Stimulated activated naive CD8-positive, alpha-beta T cell treated with anti-CD3 and anti-CD28 coated beads, Interleukin-15, Interleukin-2, amounts not matched to agents 100 U/mL and 50 U/mL, for 24 hours (primary cell): ENCODE results near the gene SLCO3A1.
"Not testable (repeated sequence)": the region's sequence is repeated elsewhere in the genome, so short reads cannot be mapped to it uniquely, and the experiment has no call there.

Experiments
- ATAC-seq: fragments of 150-1000 bp; cut with Tn5 transposase; one replicate; pipeline ENCODE4 v1.10.0; 2021
- DNase-seq: peaks from one replicate; pipeline ENCODE4 v3.0.0; 2021

The SLCO3A1 gene

DNA sequence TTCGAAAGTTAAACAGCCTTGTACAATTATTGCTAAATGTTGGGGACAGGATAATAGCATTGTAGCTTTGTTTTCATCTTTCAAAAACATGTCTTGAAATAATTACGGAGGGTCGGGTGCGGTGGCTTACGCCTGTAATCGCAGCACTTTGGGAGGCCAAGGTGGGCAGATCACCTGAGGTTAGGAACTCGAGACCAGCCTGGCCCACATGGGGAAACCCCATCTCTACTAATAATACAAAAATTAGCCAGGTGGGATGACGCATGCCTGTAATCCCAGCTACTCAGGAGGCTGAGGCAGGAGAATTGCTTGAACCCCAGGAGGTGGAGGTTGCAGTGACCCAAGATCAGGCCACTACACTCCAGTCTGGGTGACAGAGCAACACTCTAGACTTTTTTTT, 216.7 kb downstream of the SLCO3A1 start:
- not testable (repeated sequence) for DNase-seq, ATAC-seq

DNA sequence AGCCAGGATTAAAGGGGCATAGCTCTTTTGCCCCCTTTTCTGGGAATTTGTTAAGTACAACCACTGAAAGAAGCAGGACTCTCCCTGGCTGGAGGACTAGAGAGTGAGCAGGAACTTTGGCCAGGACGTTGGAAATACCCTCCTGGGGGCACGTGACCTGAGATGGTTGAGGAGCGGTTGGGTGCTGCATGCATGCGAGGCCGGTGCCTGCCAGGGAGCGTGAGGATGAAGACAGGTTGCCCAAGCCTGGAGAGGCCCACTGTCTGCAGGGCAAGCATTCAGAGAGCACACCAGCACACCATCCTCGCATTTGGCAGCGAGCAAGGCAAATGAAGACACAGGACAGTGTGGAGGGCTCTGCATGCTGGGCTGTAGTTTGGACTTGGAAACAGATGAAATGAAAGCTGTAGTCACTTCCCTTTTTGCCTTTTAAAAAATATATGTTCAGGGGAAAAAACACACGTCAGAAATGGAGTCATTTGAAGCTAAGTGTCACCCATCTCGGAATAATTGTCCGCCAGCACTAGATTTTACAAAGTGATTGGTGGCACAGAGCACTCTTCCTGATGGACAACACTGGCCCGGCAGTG, 217.6 kb downstream of the SLCO3A1 start:
- no peak for DNase-seq

DNA sequence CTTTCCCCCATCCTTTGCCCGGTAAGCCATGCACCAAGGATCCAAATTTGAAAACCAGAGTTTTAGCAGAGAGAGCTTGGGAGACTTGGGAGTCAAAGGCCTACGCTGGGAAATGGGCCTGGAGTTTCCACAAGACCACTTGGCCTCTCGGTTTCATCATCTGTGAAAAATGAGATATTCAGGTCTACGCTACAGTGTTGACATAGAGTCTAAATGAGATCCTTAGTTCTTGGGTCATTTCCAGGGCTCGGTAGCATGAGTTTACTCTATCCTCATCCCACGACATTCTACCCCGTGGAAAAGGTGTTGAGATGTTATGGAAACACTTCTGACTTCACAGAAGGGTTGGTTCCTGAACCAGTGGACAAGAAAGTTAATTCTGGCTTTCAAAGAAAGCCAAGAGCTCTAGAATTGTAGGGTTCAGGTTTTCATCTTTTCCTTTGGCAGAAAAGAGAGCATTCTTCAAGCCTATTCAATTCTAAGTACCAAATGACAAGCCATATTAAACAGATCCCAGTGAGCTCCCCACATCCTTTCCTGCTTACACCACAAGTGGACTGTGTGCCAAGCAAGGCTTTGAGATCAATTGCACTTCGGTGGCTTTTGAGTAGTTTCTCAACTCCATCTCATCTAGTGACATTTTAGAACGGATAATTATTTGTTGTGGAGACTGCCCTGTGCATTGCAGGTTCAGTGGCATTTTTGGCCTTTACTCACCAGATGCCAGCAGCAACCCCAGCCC, 219.7 kb downstream of the SLCO3A1 start:
- DNase-seq (no peak), ATAC-seq (no peak)

More for the DNA sequence above, 217.6 kb downstream of the SLCO3A1 start:
- no peak for ATAC-seq

GRCh38 chr15:92074101-92074500, 220.6 kb downstream of the SLCO3A1 start:
- ATAC-seq (no peak), DNase-seq (no peak)

DNA sequence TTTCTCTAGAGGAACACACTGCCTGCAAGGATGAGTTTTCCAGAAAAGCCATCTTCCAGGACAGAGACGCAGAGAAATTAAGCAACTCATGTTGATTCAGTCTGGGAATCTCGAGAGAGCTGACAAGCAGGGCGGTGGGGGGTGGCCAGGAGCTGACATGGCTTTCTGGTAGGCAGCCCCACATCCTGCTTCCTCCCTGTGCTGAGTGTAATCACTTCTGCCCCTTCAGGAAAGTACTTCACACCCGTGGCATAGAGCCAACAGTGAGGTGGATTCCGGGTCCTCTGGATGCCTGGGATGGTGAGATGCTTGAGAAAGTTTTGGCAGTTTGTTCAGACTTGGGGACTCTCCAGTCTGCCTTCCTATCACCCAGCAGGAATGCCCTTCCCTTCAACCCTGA, 221.1 kb downstream of the SLCO3A1 start:
- DNase-seq, result no peak
- no peak for ATAC-seq

DNA sequence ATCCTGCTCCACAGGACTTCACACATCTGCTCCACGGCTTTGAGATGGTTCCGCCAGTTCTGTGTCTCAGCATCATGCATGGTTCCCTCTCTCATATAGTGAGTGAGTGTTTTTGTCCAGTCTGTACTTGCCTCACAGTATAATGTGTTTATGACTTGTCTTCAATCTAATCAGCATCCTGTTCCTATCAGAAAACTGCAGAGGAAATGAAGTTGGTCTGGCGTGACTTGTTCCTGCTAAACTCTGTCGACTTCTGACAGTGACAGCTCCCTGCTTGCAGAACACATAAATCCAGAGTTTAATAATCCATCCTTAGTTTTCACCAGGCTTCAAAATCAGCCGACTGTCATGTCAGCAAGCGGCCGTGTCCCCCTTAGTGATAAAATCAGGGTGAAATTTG, 222.3 kb downstream of the SLCO3A1 start:
- no peak for ATAC-seq

DNA sequence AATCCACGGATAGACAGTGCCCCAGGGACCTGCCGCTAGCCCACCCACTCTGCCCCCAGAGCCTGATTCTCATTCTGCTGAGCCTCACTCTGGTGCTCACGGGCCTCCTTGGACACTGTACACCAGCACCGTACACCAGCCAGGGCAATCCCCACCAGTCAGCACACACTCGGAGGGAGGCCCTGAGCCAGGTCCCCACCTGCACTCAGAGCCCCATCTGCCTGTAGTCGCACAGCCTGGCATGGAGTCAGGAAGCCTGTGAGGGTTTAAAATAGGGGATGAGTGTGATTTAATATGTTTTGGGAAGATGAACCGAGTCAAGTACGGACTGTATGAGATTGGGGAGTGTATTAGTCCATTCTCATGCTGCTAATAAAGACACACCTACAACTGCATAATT, 223.0 kb downstream of the SLCO3A1 start:
- ATAC-seq, result no peak
- DNase-seq, result no peak

More for the DNA sequence above, 222.3 kb downstream of the SLCO3A1 start:
- DNase-seq, result no peak

GRCh38 chr15:92077353-92078085, 224.0 kb downstream of the SLCO3A1 start:
- DNase-seq, result peak; percentile 75

DNA sequence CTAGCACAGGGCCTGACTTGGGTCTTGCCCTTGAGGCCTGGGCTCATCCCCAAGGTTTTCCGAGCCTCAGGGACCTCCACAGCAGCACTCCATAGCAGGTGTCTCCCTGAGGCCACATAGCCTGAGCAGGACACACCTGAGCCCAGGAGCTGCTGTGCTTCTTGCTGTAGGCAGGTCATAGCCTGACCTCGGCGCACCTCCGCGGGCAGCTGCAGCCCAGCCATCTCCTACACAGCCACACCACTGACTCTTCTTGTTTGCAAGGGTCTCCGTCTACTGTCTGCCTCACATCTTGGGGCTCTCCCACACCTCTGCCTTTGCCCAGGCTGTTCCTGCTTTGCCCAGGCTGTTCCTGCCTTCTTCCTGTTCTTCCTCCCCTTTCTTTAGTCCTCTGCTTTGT, 224.8 kb downstream of the SLCO3A1 start:
- DNase-seq (no peak), ATAC-seq (no peak)

More at GRCh38 chr15:92077353-92078085, 224.0 kb downstream of the SLCO3A1 start:
- peak; percentile 74 for ATAC-seq

- DNase-seq (peak; percentile 41), ATAC-seq (peak; percentile 5)
Observed at GRCh38 chr15:92079047-92079446, 225.5 kb downstream of the SLCO3A1 start.

DNA sequence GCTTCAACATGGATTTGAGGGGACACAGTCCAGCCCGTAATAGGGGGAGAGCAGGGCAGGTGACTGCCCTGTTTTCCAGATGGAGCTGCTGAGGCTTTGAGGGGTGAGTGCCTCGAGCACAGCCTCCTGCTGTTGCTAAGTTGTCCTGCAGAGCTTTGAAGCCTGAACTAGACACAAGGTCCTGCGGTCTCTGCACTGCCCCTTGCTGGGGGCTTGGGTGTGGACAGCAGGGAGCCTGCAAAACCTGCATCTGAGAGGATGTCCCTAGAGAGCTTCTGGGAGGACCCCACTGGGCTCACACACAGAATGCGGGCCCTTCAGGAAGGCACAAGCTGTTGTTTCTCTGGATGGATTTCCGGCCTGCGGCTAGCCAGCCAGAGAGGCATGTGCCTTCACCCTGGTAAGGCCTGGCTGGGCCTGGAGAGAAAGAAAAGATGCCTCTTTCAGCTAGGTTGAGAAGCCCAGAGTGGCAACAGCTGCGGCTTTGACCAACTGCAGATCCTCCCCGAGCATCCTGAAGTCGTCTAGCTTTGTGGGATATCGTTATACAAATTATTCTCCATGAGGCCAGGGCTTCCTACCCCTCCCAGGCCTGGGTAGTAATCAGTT, 226.2 kb downstream of the SLCO3A1 start:
- no peak for DNase-seq
- no peak for ATAC-seq

DNA sequence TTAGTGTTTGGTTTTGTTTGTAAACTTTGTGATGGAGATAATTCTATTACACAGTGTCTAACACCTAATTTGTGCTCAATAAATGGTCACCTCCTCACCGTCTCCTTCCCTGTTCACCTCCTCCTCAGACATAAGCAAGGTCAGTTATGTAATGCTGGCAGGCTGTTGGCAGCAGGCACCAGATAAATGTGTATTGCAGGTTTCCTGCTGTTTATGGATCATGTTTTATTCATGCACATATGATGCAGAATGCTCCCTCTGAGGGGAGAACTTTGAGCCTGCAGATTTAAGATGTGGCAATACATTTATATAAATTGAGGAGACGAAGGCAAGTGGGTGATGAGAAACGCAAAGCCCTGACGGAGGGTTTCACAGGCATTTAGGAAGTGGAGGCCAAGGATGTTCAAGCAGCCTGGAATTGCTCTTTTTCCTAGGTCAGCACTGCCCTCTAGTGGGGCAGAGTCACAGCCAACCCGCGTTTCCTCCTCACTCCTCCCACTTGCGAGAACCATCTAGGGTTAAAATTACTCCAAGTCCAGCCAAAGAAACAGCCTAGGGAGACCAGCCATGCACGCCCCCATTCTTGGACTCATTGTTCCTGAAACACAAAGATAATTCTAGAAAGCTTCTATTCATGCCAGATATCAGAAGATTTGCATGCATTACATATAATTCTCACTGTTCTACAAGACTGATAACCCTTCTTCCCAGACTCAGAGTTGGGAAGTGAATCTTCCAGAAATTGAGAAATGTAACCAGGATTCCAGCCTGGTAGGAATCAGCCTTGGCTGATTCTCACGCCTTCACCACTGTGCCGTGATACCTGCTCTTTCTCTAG, 228.7 kb downstream of the SLCO3A1 start:
- peak; percentile 50 for ATAC-seq
- peak; percentile 66 for DNase-seq

DNA sequence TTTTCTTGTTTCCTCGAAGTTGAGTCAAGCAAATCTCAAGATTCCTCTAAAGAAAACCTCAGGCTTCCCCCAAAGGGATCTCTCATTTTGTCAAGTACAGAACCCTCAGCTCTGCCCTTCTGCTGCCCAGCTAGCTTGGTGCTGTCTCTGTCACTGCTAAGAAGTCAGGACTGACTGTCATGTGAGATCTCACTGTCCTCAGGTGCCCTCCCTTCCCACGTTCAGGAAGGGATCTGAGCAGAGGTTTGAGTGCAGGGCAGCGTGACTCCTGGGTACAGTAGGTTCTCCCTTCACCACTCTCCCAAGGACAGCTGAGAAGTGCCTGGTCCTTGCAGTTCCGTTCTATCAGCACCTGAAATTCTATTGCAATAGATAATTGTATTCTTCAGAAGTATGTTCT, 229.7 kb downstream of the SLCO3A1 start:
- DNase-seq (no peak), ATAC-seq (no peak)

DNA sequence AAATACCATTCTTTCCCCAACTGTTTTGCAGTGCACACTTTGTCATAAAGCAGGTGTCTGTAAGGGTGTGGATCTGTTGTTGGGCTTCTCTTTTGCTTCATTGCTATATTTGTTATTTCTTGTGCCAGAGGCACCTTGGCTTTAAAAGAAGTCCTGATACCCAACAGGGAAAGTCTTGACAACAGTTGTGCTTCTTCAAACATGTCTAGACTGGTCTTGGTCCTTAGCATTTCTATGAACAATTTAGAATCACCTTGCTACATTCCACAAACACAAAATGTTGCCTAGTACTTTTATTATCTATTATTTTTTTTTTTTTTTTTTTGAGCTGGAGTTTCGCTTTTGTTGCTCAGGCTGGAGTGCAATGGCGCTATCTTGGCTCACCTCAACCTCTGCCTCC, 233.7 kb downstream of the SLCO3A1 start:
- ATAC-seq, result no peak
- DNase-seq, result no peak

DNA sequence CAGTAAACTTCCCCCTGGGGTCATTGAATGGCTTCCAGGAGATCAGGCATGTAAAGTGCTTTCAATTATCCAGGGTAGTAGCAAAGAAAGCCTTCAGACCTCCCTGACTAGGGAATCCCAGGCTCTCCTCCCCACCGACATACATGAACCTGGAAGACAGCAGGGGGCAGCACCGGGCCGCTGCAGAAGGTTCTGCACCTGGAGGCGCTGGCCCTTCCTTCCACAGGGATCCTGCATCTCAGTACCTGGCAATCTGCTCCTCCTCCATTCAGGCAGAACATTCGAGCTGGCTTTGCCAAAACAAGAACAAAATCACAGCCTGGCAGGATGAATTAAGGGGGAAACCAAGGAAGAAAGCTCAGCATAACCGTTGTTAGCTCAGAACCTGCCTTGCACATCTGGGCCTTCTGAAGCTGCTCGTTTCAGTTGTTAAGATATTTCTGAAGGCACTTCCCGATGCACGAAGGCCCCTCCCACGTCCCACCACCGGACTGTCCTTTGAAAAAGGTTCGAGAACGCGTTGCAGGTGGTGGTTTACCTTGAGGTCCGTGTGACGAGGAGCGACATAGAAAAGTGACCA, 237.7 kb downstream of the SLCO3A1 start:
- DNase-seq (peak; percentile 48), ATAC-seq (no peak)

- ATAC-seq, result no peak
- DNase-seq, result no peak
Observed at GRCh38 chr15:92092289-92093105, 239.0 kb downstream of the SLCO3A1 start.

DNA sequence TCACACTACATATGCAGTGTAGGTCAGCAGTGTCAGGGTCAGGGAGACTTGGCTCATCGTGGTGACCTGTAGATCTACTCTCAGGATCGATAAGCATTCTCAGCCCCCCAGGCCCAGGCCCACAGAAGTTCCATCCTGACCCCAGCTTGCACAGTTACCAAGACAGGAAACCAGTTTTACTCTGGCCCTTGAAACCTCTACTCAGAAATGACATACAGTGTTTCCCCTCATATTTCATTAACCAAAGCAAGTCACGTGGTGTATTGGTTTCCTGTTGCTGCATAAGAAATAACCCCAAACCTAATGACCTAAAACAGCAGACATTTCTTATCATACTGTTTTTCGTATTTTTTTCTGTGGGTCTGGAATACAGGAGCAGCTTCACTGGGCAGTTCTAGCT, 242.2 kb downstream of the SLCO3A1 start:
- no peak for DNase-seq
- ATAC-seq, result peak; percentile 58

DNA sequence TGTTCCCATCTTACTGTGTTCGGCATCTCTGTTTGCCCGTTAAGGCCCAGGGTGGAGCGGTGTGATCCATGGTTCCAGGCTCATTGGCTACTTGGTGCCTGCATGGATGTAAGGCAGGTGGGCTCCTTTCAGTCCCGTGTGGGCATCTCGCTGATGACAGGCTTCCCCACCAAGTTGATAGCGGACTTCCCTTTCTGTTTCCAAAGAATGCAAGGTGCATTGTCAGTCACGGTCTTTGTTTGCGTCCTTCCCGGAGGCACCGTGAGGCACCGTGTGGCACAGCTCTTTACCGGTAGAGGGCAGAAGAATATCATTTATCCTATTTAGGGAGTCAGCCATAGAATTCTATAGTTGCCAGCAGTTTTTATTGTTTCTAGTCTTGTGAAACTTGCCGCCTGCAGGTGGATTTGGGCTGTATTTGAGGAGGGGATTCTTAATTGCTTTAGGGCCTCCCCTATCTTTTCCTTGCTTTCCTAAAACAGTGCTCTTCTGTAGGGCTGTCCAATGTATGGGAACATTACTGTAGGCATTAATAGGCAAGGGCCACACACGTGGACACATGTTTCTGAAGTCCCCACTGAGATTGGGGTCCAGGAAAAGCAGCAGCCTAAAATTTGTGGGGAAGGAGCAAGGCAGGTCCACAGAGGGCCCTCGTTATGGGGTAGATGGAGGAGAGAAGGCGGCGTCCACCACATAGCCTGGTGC, 244.1 kb downstream of the SLCO3A1 start:
- DNase-seq (peak; percentile 43), ATAC-seq (peak; percentile 73)

DNA sequence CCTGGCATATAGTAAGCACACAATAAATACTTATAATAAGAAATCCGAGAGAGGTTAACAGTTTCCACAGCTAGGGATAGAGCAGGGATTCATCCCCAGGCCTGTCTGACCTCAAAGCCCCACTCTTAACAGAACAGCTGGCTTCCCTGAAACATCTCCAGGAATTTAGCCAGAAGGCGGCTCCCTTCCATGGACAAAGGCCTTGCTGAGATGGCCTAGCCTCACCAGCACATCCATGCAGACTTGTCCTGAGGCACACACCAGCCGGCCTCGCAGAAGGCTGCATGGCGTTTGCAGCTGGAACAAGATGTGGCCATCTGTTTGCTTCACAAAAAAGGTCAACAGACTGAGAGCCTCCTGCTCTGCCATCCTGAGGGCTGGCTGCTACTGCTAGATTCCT, 245.4 kb downstream of the SLCO3A1 start:
- DNase-seq, result no peak
- no peak for ATAC-seq

GRCh38 chr15:92100301-92100700, 246.8 kb downstream of the SLCO3A1 start:
- ATAC-seq (no peak), DNase-seq (no peak)
